Measurements from ENCODE around the gene PACRG.

Gene PACRG

GRCh38 chr6:163343609-163344008, 615.8 kb downstream of the PACRG start:
- no peak for DNase-seq

GRCh38 chr6:163344411-163344810, 616.6 kb downstream of the PACRG start:
- DNase-seq = no peak

- no peak for DNase-seq
These were observed 618.2 kb downstream of the PACRG start for GRCh38 chr6:163345931-163346330.

GRCh38 chr6:163346497-163346961, 618.8 kb downstream of the PACRG start:
- no peak for DNase-seq

GRCh38 chr6:163347021-163347446, 619.3 kb downstream of the PACRG start:
- DNase-seq = no peak

- DNase-seq = no peak
These were observed 621.3 kb downstream of the PACRG start for GRCh38 chr6:163348789-163349680.

- DNase-seq = no peak
These were observed 621.9 kb downstream of the PACRG start for GRCh38 chr6:163349696-163350095.

GRCh38 chr6:163351013-163351412, 623.2 kb downstream of the PACRG start:
- DNase-seq = no peak

GRCh38 chr6:163352011-163352685, 624.4 kb downstream of the PACRG start:
- no peak for DNase-seq

- DNase-seq = no peak
These were observed 625.2 kb downstream of the PACRG start for GRCh38 chr6:163352966-163353365.

GRCh38 chr6:163354085-163354484, 626.3 kb downstream of the PACRG start:
- no peak for DNase-seq

- DNase-seq = no peak
These were observed 627.1 kb downstream of the PACRG start for GRCh38 chr6:163354761-163355425.

GRCh38 chr6:163355426-163355991, 627.7 kb downstream of the PACRG start:
- DNase-seq = no peak

GRCh38 chr6:163356324-163356723, 628.5 kb downstream of the PACRG start:
- no peak for DNase-seq

- no peak for DNase-seq
These were observed 629.0 kb downstream of the PACRG start for GRCh38 chr6:163356743-163357142.

GRCh38 chr6:163364641-163365040, 636.9 kb downstream of the PACRG start:
- no peak for DNase-seq
